H9 (cell line): Measurements from ENCODE around the gene ASCL1. TPM values are rescaled to one million over a fixed set of nuclear protein-coding genes. Genes with fewer than 3 reads are reported as not detected.
A peak's percentile ranks its signal among the peaks of the same experiment; 100 is the strongest.

ENCODE experiments used
- DNase-seq: peaks from one replicate; pipeline ENCODE4 v3.0.0-alpha.2; 2017
- H2AFZ ChIP-seq: one replicate; pipeline ENCODE4 v1.6.1; 2013; ENCODE audit warnings: mild to moderate bottlenecking, low read length, control low read depth, moderate library complexity
- H2AK5ac ChIP-seq: 2 replicates; pipeline ENCODE4 v1.6.1; 2013; ENCODE audit warnings: low read length, control low read depth, mixed read lengths; ENCODE audit not compliant: insufficient read length
- H2BK120ac ChIP-seq: one replicate; pipeline ENCODE4 v1.6.1; 2013; ENCODE audit warnings: low read depth, mild to moderate bottlenecking, low read length, control low read depth, inconsistent platforms; ENCODE audit not compliant: poor library complexity, severe bottlenecking
- H2BK12ac ChIP-seq: 2 replicates; pipeline ENCODE4 v1.6.1; 2013; ENCODE audit warnings: low read length, control low read depth, mixed read lengths, low read depth; ENCODE audit not compliant: insufficient read length
- H2BK15ac ChIP-seq: 2 replicates; pipeline ENCODE4 v1.6.1; 2013; ENCODE audit warnings: low read depth, low read length, control low read depth
- H2BK20ac ChIP-seq: one replicate; pipeline ENCODE4 v1.6.1; 2013; ENCODE audit warnings: low read depth, mild to moderate bottlenecking, low read length, control low read depth, inconsistent platforms; ENCODE audit not compliant: poor library complexity, severe bottlenecking
- H2BK5ac ChIP-seq: 2 replicates; pipeline ENCODE4 v1.6.1; 2013; ENCODE audit warnings: low read length, control low read depth, mixed read lengths; ENCODE audit not compliant: insufficient read length
- H3K14ac ChIP-seq: 2 replicates; pipeline ENCODE4 v1.6.1; 2013; ENCODE audit warnings: low read length, control low read depth; ENCODE audit not compliant: insufficient read depth
- H3K18ac ChIP-seq: 2 replicates; pipeline ENCODE4 v1.6.1; 2013; ENCODE audit warnings: low read depth, mild to moderate bottlenecking, mixed read lengths, low read length, control low read depth; ENCODE audit not compliant: insufficient read length
- H3K23ac ChIP-seq: 2 replicates; pipeline ENCODE4 v1.6.1; 2013; ENCODE audit warnings: low read length, control low read depth, mixed read lengths, low read depth; ENCODE audit not compliant: insufficient read length
- H3K23me2 ChIP-seq: 2 replicates; pipeline ENCODE4 v1.6.1; 2013; ENCODE audit warnings: low read depth, mild to moderate bottlenecking, mixed read lengths, low read length, control low read depth; ENCODE audit not compliant: insufficient read length, poor library complexity, severe bottlenecking
- H3K27ac ChIP-seq: 2 replicates; pipeline ENCODE4 v1.5.1; 2013; ENCODE audit warnings: low read length, control low read depth, mixed read lengths, low read depth; ENCODE audit not compliant: insufficient read length
- H3K27me3 ChIP-seq: 2 replicates; pipeline ENCODE4 v1.6.1; 2013; ENCODE audit warnings: low read length, control low read depth, inconsistent platforms; ENCODE audit not compliant: insufficient read depth
- H3K4ac ChIP-seq: 2 replicates; pipeline ENCODE4 v1.6.1; 2013; ENCODE audit warnings: low read depth, mild to moderate bottlenecking, control low read depth, inconsistent platforms, low read length, moderate library complexity
- H3K4me1 ChIP-seq: 2 replicates; pipeline ENCODE4 v1.6.1; 2013; ENCODE audit warnings: low read length, control low read depth, inconsistent platforms; ENCODE audit not compliant: insufficient read depth
- H3K4me2 ChIP-seq: 2 replicates; pipeline ENCODE4 v1.6.1; 2013; ENCODE audit warnings: low read length, control low read depth, mixed read lengths; ENCODE audit not compliant: insufficient read length, insufficient read depth
- H3K56ac ChIP-seq: 2 replicates; pipeline ENCODE4 v1.6.1; 2013; ENCODE audit warnings: low read depth, mild to moderate bottlenecking, mixed read lengths, low read length, control low read depth; ENCODE audit not compliant: insufficient read length
- H3K79me1 ChIP-seq: 2 replicates; pipeline ENCODE4 v1.6.1; 2013; ENCODE audit warnings: low read depth, mild to moderate bottlenecking, moderate library complexity, low read length, control low read depth, inconsistent platforms; ENCODE audit not compliant: insufficient read depth, poor library complexity, severe bottlenecking
- H3K79me2 ChIP-seq: 2 replicates; pipeline ENCODE4 v1.6.1; 2013; ENCODE audit warnings: low read length, control low read depth, inconsistent platforms; ENCODE audit not compliant: insufficient read depth
- H3K9ac ChIP-seq: 2 replicates; pipeline ENCODE4 v1.6.1; 2013; ENCODE audit warnings: low read length, control low read depth, mixed read lengths; ENCODE audit not compliant: insufficient read length; ENCODE audit errors: extremely low read depth
- H3K9me3 ChIP-seq: one replicate; pipeline ENCODE4 v1.6.1; 2013; ENCODE audit warnings: low read depth, low read length, inconsistent platforms; ENCODE audit not compliant: control insufficient read depth
- H3T11ph ChIP-seq: one replicate; pipeline ENCODE4 v1.6.1; 2013; ENCODE audit warnings: mild to moderate bottlenecking, low read length, control low read depth, inconsistent platforms
- H4K20me1 ChIP-seq: one replicate; pipeline ENCODE4 v1.6.1; 2013; ENCODE audit not compliant: control insufficient read depth, insufficient read length, insufficient read depth
- H4K5ac ChIP-seq: 2 replicates; pipeline ENCODE4 v1.6.1; 2013; ENCODE audit warnings: low read depth, mild to moderate bottlenecking, mixed read lengths, low read length, control low read depth; ENCODE audit not compliant: insufficient read length
- H4K8ac ChIP-seq: replicated peaks from 2 replicates; pipeline ENCODE4 v1.6.1; 2013; ENCODE audit warnings: low read length, control low read depth, mixed read lengths, low read depth; ENCODE audit not compliant: insufficient read length
- H4K91ac ChIP-seq: 2 replicates; pipeline ENCODE4 v1.6.1; 2013; ENCODE audit warnings: low read depth, mild to moderate bottlenecking, moderate library complexity, mixed read lengths, low read length, control low read depth; ENCODE audit not compliant: insufficient read length
- H3K27ac Mint-ChIP-seq, 3 experiments: 2 replicates in 2 of 3; 3 replicates in 1 of 3; pipeline ENCODE4 v1.8.0; 2020 to 2021; ENCODE audit warnings: mixed read lengths in 3 of 3, mild to moderate bottlenecking in 1 of 3, moderate library complexity in 1 of 3
- H3K27me3 Mint-ChIP-seq: 2 replicates; pipeline ENCODE4 v1.8.0; 2021; ENCODE audit warnings: low read depth, mild to moderate bottlenecking, moderate library complexity, mixed read lengths
- H3K36me3 Mint-ChIP-seq, 3 experiments: 2 replicates in 2 of 3; 3 replicates in 1 of 3; pipeline ENCODE4 v1.8.0; 2020 to 2021; ENCODE audit warnings: low read depth in 3 of 3, mixed read lengths in 3 of 3; ENCODE audit not compliant: insufficient read depth in 1 of 3
- H3K4me1 Mint-ChIP-seq, 2 experiments: 2 replicates each; pipeline ENCODE4 v1.8.0; 2020; ENCODE audit warnings: mixed read lengths in 2 of 2
- H3K4me3 Mint-ChIP-seq, 2 experiments: 2 replicates in 1 of 2; 3 replicates in 1 of 2; pipeline ENCODE4 v1.8.0; 2020 to 2021; ENCODE audit warnings: mild to moderate bottlenecking in 2 of 2, mixed read lengths in 2 of 2, moderate library complexity in 1 of 2
- H3K9me3 Mint-ChIP-seq, 2 experiments: 2 replicates in 1 of 2; 3 replicates in 1 of 2; pipeline ENCODE4 v1.8.0; 2020; ENCODE audit warnings: mild to moderate bottlenecking in 2 of 2, mixed read lengths in 2 of 2, moderate library complexity in 1 of 2
- WGBS: extraction: QIAGEN DNeasy Blood & Tissue Kit; methylation state at CpG from one replicate; pipeline ENCODE4 v1.1.7; 2013; ENCODE audit warnings: missing lambda C conversion rate, low lambda C conversion rate, mixed read lengths; ENCODE audit not compliant: insufficient read length; ENCODE audit errors: extremely low coverage; 5-methylcytosine and 5-hydroxymethylcytosine counted together
- total RNA-seq: library from RNA; stranded (reverse); gene quantifications from 2 replicates; pipeline ENCODE4 v1.2.1, GENCODE V29; 2021
- TF ChIP-seq, protein P1 (sequence below): fragments of 200-600 bp; sonication (generic); conservative IDR thresholded peaks from 3 replicates; pipeline ENCODE4 v1.8.0; 2021; ENCODE audit warnings: antibody characterized with exemption, mild to moderate bottlenecking

Gene ASCL1
- total RNA-seq, 1 experiment from 2014 or later: not detected

DNA sequence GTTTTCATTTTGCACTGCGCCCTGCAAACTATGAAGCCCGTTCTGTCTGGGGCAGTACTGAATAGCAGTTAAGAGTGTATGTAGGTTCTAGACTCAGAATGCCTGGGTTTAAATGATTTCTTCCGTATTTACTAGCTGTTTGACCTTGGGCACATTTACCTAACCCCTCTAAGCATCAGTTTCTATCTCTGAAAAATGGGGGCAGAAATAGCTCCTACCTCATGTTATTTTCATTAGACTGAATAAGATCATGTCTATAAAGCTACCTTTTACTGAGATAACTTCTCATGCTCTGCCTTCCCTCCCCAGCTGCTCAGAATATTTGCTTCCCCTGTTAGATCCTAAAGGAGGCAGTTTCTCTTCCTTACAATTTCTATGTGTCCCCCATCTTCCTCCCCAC is 46.2 kb upstream of the ASCL1 start:
- Histone ChIP-seq H3K79me2 (no peaks in the 10 kb centered on the region), H3K9me3 (no peaks in the 10 kb centered on the region), H3K4ac (no peak overlapping the region), H3K27me3 (no peaks in the 10 kb centered on the region), H3K9ac (no peak overlapping the region), H3K4me1 (no peaks in the 10 kb centered on the region), H2AK5ac (no peak overlapping the region), H4K8ac (no peak overlapping the region), H3K4me2 (no peak overlapping the region), H2BK5ac (no peak overlapping the region), H3K23me2 (no peaks in the 10 kb centered on the region), H3K23ac (no peak overlapping the region), H3K14ac (no peak overlapping the region), H3K27ac (no peak overlapping the region), H2AFZ (no peak overlapping the region), H2BK15ac (no peak overlapping the region), H2BK20ac (no peak overlapping the region), H3K56ac (no peak overlapping the region), H2BK12ac (no peak overlapping the region), H3K18ac (no peak overlapping the region), H3T11ph (no peak overlapping the region), H4K5ac (no peak overlapping the region), H2BK120ac (no peak overlapping the region), H3K79me1 (no peaks in the 10 kb centered on the region), H4K20me1 (no peaks in the 10 kb centered on the region), H4K91ac (no peak overlapping the region)
- peaks cover under 1% of the 10 kb centered on the region for H3K27me3 Mint-ChIP-seq
- peaks cover 3 to 6% of the 10 kb centered on the region in 2 experiments; a peak in 2 of 4 replicates for H3K4me1 Mint-ChIP-seq
- no peak for DNase-seq
- H3K27ac Mint-ChIP-seq: peak overlapping the region in 1 of 3 experiments; percentile 55; a peak in 1 of 7 replicates
- TF ChIP-seq, protein P1, sequence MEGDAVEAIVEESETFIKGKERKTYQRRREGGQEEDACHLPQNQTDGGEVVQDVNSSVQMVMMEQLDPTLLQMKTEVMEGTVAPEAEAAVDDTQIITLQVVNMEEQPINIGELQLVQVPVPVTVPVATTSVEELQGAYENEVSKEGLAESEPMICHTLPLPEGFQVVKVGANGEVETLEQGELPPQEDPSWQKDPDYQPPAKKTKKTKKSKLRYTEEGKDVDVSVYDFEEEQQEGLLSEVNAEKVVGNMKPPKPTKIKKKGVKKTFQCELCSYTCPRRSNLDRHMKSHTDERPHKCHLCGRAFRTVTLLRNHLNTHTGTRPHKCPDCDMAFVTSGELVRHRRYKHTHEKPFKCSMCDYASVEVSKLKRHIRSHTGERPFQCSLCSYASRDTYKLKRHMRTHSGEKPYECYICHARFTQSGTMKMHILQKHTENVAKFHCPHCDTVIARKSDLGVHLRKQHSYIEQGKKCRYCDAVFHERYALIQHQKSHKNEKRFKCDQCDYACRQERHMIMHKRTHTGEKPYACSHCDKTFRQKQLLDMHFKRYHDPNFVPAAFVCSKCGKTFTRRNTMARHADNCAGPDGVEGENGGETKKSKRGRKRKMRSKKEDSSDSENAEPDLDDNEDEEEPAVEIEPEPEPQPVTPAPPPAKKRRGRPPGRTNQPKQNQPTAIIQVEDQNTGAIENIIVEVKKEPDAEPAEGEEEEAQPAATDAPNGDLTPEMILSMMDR: no peak
- WGBS: no CpG with 5 or more reads among the region's 3 CpGs
- no peak overlapping the region for H3K4me3 Mint-ChIP-seq
- no peaks in the 10 kb centered on the region; a peak in 1 of 5 replicates for H3K9me3 Mint-ChIP-seq
- no peaks in the 10 kb centered on the region; a peak in 1 of 7 replicates for H3K36me3 Mint-ChIP-seq
